ENCODE results near the gene USP36.

USP36 gene

GRCh38 chr17:78836420-78837021 is 4.1 kb downstream of the USP36 start:
- DNase-seq (ENCODE audit: low read depth), result no peak

- DNase-seq (ENCODE audit: low read depth), result no peak
These were observed 6.0 kb downstream of the USP36 start for GRCh38 chr17:78834571-78834970.

GRCh38 chr17:78832541-78832810 is 8.1 kb downstream of the USP36 start:
- DNase-seq (ENCODE audit: low read depth), result no peak

GRCh38 chr17:78831688-78832540 is 8.7 kb downstream of the USP36 start:
- no peak for DNase-seq (ENCODE audit: low read depth)

- DNase-seq (ENCODE audit: low read depth), result no peak
These were observed 11.1 kb downstream of the USP36 start for GRCh38 chr17:78829477-78829876.

GRCh38 chr17:78828470-78829185 is 12.0 kb downstream of the USP36 start:
- no peak for DNase-seq (ENCODE audit: low read depth)

GRCh38 chr17:78826836-78827509 is 13.6 kb downstream of the USP36 start:
- no peak for DNase-seq (ENCODE audit: low read depth)

GRCh38 chr17:78826421-78826820 is 14.2 kb downstream of the USP36 start:
- no peak for DNase-seq (ENCODE audit: low read depth)

- no peak for DNase-seq (ENCODE audit: low read depth)
These were observed 14.9 kb downstream of the USP36 start for GRCh38 chr17:78825696-78826095.

GRCh38 chr17:78824240-78824639 is 16.4 kb downstream of the USP36 start:
- no peak for DNase-seq (ENCODE audit: low read depth)

- no peak for DNase-seq (ENCODE audit: low read depth)
These were observed 17.1 kb downstream of the USP36 start for GRCh38 chr17:78823282-78824046.

- DNase-seq (ENCODE audit: low read depth), result no peak
These were observed 18.1 kb downstream of the USP36 start for GRCh38 chr17:78822552-78822951.

GRCh38 chr17:78821961-78822360 is 18.7 kb downstream of the USP36 start:
- no peak for DNase-seq (ENCODE audit: low read depth)

- no peak for DNase-seq (ENCODE audit: low read depth)
These were observed 19.8 kb downstream of the USP36 start for GRCh38 chr17:78820841-78821240.

- no peak for DNase-seq (ENCODE audit: low read depth)
These were observed 20.5 kb downstream of the USP36 start for GRCh38 chr17:78819806-78820792.

GRCh38 chr17:78819402-78819801 is 21.2 kb downstream of the USP36 start:
- DNase-seq (ENCODE audit: low read depth), result no peak

GRCh38 chr17:78818932-78819331 is 21.7 kb downstream of the USP36 start:
- DNase-seq (ENCODE audit: low read depth), result no peak

- no peak for DNase-seq (ENCODE audit: low read depth)
These were observed 22.3 kb downstream of the USP36 start for GRCh38 chr17:78818152-78818846.

- no peak for DNase-seq (ENCODE audit: low read depth)
These were observed 23.5 kb downstream of the USP36 start for GRCh38 chr17:78817123-78817522.

- DNase-seq (ENCODE audit: low read depth), result no peak
These were observed 24.9 kb downstream of the USP36 start for GRCh38 chr17:78815696-78816095.
